ENCODE results near the gene FAM89B.

FAM89B gene

DNA sequence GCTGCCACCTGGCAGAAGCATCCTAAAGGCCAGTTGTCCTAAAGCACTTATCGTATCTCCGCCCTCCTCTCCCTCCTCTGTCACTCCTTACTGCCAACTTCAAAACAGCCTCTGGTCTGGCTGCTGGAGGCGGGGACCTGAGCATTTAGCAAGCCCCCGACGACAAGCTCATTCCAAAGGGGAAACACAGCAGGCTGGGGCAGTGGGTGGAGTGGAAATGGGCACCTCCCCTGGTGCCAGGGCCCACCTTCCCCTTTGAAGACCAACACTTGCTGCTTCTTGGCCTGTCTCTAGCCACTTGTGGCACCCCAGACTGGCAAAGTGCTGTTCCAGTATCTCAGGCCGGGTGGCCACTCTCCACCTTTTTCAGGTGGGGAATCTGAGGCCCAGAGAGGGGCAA is 38.1 kb downstream of the FAM89B start:
- no peak for DNase-seq (ENCODE audit: low read depth)

DNA sequence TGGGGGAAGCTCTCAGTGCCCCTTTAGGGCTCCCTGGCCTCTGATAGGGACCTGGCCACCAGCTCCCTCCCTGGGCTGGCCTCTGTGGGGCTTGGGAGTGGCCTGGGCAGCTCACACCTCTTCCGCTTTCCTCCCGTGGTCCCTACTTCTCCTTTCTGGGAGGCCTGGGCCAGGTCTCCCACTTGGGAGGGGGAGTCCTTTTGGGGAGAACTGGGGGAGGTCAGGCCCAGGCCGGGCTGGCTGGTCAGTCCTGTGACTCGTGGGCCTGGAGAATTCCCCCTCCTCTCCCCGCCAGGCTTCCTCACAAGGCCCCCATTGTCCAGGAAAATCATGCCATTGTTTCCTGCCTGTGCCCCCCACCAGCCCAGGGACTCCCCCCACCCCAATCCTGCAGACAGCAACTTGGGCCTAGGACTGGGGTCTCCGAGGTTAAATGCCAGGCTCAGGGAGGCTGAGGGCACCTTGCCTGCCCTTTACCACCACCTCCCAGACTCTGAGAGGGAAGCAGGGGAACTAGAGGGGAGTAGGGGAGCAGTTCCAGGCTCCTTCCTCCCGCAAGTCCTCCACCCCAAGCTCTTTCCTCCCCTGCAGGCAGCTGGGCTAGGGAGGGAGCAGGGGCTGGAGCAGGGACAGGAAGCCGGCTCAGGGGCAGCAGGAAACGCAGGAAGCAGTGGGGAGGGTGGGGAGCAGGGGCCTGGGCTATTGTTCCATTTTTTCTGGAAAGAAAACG is 38.9 kb downstream of the FAM89B start:
- no peak for DNase-seq (ENCODE audit: low read depth)

DNA sequence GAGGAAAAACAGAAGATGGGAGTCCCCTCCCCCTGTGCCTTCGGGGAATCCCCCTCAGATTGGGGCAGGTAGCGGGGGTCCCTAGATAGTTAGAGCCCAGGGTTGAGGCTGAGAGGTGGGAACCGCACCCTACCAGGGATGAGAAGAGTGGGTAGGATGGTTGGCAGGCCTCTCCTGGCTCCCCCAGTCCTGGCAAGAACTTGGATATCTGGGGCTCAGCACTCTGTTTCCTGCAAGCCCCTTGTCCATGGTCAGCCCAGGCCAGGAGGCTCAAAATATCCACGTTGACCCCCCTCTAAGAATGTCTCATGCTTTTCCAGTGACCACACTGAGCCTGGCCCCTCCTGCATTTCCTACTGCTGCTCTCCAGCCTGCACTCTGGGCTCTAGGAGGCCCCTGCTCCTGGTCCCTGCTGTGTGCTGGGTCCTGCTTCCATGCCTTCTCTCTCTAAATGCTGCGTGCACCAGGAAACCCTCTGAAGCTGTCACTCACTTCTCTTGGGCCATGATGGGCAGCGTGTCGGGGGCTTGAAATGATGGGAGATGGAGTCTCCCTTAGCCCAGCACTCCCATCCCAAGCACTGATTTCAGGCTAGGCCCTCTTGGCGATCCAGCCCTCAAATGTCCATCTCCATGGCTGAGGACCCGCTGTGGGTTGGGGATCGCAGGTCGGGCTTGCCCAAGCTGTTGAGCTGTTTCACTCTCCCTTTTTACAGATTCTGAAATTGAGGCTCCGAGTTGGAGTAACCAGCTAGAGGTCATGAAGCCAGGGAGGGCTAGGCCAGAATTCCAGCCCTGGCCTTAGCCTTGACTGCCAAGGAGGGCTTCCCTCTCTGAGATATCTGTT is 39.6 kb downstream of the FAM89B start:
- DNase-seq (ENCODE audit: low read depth), result no peak

GRCh38 chr11:65612691-65613090 is 40.4 kb downstream of the FAM89B start:
- no peak for DNase-seq (ENCODE audit: low read depth)

DNA sequence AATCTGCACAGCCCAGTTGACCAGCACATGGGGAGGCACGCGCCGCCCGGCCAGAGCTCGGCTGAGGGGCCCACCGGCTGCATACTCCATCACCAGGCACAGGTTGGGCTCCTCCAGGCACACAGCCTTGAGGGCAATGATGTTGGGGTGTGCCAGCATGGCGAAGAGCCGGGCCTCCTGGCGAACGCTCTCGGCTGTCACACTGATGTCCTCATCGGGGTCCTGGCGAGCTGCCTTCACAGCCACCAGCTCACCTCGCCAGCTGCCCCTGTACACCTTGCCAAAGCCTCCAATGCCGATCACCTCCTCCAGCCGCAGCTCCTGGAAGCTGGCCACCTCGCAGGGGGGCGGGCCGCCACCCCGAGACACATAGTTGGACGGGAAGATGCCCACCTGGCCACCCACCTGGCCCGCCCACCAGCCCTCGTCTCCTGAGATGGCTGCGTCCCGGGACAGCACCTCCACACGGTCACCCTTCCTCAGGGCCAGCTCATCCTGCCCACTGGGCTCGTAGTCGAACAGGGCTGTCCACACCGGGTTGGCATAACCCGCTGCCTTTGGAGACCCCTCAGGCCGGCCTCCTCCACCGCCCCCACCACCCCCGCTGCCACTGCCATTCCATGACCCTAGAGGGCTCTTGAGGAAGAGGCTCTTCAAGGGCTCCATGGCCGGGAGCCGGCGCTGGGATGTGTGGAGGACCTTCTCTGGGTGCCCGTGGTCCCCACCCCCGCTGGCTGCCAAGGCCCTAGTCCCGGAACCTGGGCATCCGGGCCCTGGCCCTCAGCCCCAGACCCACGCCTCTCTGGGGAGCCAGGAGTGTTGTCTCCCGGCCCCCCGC is 41.0 kb downstream of the FAM89B start:
- no peak for DNase-seq (ENCODE audit: low read depth)

DNA sequence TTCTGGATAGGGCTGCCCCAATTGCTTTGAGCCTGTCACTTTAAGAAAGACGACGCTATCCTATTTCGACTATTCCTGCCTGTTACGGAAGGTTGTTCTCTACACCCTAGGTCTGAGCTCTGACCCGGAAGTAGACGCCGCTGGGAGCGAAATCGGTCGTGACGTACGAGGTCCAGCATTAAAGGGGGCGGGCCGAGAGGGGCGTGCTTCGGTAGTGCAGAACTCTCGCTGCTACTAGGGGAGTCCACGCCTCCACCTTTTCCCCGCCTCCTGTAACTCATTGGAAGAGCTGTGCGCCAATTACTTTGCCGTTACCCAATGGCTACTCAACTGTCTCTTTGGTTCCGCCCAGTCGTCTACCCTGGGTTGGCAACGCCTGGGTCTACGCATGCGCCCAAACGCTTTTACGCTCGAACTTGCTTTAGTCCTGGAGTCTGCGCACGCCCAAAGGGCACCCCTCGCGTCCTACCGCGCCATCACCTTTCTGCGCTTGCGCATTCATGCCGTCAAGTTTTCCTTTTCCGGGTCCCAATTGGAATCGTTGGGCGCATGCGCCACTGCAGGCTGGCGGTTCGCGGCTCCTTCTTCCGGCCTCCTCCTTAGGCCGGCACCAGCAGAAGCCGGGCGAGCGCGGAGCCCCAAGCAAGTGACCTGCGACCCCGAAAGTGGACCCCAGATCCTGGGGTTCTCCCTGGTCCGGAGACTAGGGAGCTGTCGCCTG is 43.1 kb downstream of the FAM89B start, which contains the start of gene PCNX3:
PCNX3 (plus strand) TSS at position 548 of the 721 bp plus-strand sequence. CDS start 536 bp downstream, outside the sequence.
- peak; percentile 99 for DNase-seq (ENCODE audit: low read depth)

DNA sequence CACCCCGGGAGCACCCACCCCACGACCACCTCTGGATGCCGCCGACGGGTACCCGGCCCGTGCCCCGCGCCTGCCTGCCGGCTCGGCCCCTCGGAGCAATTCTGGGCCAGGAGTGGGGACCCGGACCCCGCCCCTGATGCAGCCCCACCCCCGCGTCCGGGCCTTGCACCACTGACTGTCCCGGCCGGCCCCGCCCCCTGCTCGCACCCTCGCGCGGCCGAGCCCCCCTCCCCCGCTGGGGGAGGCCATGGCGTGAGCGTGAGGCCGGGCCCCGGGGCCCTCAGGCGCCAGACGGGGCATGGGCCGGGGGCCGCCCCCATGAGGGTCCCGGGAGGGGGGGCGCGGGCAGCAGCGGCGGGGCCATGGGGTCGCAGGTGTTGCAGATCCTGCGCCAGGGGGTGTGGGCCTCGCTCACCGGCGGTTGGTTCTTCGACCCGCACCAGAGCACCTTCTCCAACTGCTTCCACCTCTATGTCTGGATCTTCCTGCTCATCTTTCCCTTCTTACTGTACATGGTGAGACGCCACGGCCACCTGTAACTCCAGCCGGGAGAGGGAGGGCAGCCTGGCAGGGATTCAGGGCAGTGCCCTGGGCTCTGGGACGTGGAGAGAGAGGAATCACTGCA is 43.7 kb downstream of the FAM89B start:
- DNase-seq (ENCODE audit: low read depth), result no peak

DNA sequence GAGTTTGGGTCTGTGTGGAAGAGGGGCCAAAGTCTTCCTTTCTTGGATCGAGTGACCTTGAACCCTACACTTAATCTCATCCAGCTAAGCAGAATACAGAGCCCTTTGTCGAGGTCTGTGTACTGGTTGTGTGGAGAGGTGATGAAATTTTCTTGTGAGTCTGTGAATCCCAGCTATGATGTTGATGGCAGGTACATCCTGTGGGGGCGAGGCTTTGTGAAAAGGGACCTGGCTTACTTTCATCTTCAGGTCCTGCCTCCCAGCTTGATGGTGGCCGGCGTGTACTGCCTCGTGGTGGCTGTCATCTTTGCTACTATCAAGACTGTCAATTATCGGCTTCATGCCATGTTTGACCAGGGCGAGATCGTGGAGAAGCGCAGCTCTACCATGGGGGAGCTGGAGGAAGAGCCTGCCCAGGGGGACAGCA is 44.2 kb downstream of the FAM89B start:
- no peak for DNase-seq (ENCODE audit: low read depth)

DNA sequence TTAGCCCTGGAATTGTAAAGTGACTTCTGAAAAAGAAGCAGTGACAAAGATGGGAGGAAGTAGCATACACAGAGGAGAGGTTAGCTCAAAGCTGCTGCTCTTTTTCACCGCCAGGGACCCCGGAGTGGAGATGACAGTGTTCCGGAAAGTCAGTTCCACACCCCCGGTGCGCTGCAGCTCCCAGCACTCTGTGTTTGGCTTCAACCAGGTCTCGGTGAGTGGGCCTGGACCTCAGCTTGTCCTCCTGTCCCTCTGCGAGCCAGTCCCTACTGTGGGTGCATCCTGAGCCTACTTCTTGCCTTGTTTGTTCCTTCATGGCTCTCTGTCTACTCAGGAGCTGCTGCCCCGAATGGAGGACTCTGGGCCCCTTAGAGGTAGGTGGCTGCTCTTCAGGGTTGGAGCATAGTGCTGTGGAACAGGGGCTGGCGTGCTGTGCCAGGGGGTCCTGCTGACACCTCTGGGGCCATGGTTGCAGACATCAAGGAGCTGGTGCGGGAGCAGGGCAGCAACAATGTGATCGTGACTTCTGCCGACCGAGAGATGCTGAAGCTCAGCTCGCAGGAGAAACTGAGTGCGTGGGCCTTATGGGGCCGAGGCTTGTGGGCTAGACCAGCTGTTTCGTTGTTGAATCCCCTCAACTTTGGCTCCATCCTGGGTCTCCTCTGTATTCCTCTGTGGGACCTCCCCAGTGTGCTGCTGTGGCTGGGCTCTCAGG is 45.0 kb downstream of the FAM89B start:
- DNase-seq (ENCODE audit: low read depth), result no peak

- no peak for DNase-seq (ENCODE audit: low read depth)
Observed at GRCh38 chr11:65617990-65618751, 45.8 kb downstream of the FAM89B start.

GRCh38 chr11:65618763-65619162 is 46.4 kb downstream of the FAM89B start:
- no peak for DNase-seq (ENCODE audit: low read depth)

DNA sequence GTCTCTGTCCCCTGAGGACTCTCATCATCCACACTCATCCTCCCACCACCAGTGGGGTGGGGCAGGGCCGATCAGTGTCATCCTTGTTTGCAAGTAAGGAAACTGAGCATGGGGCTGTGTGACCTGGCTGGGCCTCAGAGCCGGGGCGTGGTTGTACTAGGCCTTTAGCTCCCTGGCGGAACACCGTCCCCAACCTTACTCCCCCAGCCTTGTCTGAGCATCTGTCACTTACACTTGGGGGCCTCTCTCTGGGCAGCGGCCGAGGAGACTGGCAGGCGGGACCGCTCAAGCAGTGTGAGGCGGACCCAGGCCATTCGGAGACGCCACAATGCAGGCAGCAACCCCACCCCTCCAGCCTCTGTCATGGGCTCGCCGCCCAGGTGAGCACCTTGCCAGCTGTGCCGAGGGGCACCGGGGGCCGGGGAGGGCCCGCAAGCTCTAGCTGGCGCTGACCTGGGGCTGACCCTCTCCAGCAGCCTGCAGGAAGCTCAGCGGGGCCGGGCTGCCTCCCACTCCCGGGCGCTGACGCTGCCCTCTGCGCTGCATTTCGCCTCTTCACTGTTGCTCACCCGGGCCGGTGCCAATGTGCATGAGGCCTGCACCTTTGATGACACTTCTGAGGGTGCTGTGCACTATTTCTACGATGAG is 47.1 kb downstream of the FAM89B start:
- no peak for DNase-seq (ENCODE audit: low read depth)

- DNase-seq (ENCODE audit: low read depth), result no peak
Observed at GRCh38 chr11:65620666-65621065, 48.3 kb downstream of the FAM89B start.

DNA sequence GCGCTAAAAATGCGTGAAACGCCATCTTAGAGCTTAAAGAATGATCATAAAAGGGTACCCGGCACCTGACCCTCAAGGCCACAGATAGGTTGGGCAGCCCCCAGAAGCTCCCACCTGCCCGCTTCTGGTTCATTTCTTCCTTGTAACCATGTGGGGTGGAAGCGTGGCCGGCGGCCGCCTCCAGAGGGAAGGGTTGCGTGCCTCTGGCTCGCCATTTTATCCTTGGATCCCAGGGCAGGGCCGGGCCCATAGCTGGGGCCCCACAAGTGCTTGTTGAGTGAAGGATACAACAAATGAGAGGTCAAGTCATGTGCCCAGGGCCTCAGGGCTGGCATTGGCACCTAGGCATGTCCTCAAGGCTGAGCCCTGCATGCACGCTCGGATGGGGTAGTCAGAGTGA is 49.1 kb downstream of the FAM89B start:
- DNase-seq (ENCODE audit: low read depth), result no peak

- DNase-seq (ENCODE audit: low read depth), result no peak
Observed at GRCh38 chr11:65622011-65622410, 49.7 kb downstream of the FAM89B start.

DNA sequence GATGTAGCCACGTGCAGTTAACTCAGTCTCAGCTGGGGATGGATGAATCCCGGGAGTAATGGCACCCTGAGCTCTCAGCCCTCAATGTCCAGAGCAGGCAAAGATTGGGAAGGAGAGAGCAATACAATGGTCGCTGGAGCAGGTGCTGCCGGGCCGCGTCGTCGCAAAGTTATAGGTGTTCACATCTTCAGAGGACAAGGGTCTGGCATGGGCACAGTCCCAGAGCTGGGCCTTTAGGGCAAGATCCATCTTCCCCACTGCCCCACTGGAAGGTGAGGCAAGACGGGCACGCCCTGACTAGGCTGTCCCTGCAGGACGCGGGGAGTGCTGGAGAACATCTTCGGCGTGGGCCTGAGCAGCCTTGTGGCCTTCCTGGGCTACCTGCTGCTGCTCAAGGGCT is 50.8 kb downstream of the FAM89B start:
- DNase-seq (ENCODE audit: low read depth), result no peak
